HG03159 (cell line): ENCODE measurements around the gene KATNAL1.

Experiments used
- ATAC-seq: cut with Tn5 transposase; IDR thresholded peaks from one replicate; pipeline ENCODE4 v1.9.1; 2021; ENCODE audit warnings: mild to moderate bottlenecking, moderate library complexity; ENCODE audit not compliant: unreplicated experiment

KATNAL1 gene

DNA sequence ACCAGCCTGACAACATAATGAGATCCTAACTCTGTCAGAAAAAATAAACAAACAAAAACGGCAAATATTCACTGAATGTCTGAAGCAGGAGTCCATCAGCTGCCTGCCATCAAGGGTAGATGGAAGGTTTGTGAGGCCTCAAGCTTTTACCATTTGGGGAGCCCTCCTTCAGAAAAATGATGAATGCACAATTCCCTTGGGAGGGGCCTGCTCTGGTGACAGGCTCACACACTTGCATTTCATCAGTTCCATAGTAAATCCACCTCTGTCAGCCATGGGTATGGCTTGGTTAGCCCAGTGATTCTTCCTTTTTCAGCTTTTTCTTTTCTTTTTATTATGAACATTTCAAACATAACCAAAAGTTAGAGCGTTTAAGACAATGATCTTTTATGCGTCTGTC, 26.3 kb upstream of the KATNAL1 start:
- ATAC-seq = no peak

DNA sequence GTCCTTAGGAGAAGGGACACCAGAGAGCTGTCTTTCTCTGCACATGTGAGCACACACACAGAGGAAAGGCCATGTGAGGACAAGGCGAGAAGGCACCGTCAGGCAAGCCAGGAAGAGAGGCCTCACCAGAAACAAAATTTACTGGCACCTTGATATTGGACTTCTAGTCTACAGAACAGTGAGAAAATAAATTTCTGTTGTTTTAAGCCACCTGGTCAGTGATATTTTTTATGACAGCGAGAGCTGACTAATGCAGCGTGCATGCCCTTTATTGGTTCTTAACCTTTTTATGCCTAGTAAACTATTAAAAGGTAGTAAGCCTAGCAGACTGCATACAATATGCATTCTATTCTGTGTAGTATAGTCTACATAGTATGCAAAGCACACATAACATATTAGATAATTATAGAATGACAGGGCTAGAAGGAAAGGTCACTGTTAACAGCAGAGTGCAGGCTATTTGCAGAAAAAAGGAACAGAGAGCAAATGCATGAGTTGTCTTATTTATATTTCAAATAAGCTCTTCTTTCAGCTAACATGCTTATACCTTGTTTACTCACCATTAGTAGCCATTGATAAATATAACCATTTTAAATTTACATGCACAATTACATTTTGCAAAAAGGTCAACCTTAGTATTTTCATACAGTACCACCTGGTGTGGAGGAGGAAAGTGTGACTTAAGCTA, 25.2 kb upstream of the KATNAL1 start:
- no peak for ATAC-seq

DNA sequence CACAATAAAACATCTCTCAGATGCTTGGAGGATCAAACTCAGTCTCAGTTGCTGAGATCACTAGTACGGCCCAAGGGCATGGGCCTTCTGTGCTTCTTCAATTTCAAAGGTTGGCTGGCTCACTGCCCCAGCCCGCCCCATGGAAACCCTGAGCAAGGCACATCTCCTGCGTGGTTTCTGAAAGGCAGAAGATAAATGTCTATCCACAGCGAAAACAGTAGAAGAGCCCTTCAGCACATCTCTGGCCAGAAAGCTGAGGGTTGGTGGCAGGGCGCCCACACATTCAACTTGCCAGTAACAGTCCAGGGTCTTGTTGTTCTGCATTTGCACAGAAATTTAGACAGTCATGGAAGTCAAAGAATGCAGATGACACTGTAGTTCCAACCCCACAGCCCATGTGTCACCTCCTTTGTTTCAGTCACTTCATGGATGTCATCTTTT, 24.0 kb upstream of the KATNAL1 start:
- ATAC-seq = no peak

DNA sequence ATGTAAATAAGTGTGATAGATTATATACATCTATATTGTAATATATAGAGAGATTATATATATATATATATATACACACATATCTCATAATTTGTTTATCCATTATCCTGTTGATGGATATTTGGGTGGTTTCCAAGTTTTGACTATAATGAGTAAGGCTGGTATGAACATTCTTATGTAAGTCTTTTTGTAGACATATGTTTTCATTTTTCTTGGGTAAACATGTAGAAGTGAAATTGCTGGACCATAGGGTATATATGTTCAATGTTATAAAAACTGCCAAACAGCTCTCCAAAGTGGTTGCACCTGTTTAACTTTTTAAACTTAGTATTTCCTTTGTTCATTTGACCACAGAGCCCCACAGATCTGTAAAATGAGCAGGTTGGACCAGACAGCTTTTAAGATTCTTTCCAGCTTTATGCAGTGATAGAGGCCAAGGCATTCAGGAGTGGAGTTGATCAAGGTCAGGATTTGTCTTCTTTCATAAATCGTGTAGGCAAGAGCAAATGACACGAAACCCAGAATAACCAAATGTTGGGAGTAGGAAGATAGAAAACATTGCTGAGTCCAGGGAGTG, 21.7 kb upstream of the KATNAL1 start:
- ATAC-seq = no peak

DNA sequence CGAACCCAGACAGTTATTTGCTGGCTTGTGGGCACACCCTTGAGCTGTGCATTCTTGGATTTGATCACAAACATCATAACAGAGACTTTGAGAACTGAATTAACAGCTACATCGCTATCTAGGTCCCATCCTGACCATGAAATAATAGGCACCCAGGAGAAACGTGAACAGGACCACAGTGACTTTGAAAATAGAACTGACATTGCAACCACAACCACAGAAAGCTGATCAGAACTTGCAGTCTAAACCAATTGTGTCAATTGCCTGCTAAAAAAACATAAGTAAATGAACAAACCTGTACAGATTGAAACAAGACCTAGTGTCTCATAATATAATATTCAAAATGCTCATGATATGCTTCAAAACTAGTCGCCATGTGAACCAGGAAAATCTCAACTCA, 18.3 kb upstream of the KATNAL1 start:
- ATAC-seq = no peak

DNA sequence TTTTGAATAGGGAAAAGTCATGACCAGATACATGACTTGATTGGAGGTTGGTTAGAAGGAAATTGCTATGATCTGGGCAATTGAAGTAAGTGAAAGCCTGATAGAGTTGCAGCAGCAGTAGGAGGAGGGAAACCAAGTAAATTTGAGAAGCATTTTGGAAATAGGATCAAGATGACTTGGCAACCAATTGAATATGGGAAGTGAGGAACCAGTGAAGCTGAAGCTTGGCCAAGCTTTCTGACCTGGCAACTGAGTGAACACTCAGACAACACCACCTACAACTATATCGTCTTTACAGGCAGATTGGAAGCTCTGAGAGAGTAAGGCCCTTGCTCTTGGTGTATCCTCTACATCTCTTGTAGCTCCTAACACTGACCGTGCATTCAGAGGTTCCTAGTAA, 16.2 kb upstream of the KATNAL1 start:
- ATAC-seq = no peak

DNA sequence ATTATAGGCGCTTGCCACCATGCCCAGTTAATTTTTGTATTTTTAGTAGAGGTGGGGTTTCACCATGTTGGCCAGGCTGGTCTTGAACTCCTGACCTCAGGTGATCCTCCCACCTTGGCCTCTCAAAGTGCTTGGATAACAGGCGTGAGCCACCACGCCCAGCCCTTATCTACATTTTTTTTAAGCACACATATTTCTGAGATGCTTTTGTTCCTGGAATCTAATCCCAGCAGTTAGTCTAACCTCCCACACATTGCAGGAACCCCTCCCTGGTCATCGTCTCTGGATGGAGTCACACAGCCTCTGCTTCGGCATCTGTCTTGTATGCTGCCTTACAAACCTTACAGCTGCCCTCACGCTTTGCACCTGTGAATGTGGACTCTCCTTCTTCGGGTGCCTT, 15.1 kb upstream of the KATNAL1 start:
- ATAC-seq = no peak

DNA sequence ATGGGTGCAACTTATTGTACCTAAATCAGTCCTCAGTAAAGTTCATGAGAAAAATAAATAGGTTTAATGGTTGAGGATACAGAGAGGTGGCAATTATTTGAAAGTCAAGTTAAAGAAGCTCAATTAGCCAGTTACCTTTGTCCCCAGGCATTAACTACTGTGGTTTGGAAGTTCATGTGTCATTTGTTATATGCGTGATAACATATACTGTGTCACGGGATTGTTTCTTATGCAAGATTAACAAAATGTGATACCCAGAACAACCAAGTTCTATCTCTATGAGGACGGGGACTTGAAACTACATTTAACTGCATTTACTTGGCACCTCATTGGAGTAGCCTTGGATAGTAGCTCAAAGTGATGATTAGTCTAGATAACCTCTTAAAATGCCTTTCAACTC, 13.9 kb upstream of the KATNAL1 start:
- ATAC-seq = no peak

DNA sequence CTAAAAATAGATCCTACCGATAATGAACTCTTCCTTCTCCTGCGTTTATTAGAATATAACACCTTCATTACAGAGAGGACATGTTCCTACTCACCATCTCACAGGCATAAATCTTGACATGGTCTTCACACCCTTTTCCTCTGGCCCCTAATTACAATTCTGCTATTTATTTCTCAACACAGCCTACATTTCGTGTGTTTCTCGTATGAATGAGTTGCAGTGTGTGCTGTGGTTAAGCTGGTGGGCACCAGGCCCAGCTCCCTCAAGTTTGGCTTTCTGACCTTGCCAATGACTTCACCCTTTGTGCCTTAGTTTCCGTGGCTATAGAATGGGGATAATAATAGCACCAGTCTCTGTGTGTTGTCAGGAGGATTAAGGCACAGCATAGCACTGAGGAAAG, 12.3 kb upstream of the KATNAL1 start:
- no peak for ATAC-seq

DNA sequence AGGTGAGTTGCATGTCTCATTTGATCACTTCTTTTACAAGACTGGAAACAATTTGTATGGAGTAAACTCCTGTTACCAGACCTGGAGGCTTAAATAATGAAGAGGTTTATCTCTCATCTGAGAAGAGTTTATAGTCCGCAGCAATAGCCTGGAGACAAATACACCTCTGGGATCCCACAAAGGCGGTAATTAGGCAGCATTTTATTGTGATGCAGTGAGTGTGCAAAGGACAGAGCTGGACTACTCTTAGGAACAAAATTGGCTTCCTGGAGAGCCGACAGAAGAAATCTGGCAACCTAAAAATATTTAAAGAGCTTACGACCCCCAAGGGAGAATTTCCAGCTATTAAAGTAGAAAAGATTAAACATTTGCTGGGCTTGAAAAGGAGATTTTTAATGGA, 11.8 kb upstream of the KATNAL1 start:
- ATAC-seq = no peak

DNA sequence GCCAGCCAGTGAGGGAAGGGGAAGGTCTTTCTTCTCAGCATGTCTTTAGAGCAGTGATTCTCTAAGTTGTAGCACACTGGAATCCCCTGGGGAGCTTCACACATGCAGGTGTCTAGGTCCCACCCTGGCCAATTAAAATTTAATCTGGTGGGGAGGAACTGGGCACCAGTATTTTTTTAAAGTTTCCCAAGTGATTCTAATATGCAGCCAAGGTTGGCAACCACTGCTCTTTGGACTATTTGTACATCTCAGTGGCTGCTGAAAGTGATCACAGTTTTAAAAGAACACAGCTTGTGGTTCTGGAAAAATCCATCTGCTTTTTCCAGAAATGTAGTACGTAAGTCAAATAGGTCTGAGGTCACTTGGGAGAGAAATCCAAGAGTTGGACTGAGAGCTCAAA, 10.7 kb upstream of the KATNAL1 start:
- ATAC-seq = no peak

DNA sequence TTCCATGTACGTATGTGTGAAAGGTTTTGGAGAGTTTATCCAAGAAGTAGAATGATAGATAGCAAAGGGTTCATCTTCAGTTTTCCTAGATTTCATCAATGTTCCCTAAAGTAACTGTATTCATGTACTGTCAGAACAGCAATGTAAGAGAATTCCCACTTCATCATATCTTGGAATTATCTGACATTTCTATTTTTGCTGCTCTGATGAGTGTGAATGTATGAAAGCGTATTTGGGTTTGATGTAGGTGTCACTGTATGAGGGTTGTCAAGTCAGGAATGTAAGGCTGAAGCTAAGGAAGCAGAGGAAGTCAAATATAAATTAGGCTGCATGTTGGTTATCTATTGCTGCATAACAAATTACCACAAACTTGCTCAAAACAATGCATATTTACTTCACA, 7.2 kb upstream of the KATNAL1 start:
- ATAC-seq = no peak

DNA sequence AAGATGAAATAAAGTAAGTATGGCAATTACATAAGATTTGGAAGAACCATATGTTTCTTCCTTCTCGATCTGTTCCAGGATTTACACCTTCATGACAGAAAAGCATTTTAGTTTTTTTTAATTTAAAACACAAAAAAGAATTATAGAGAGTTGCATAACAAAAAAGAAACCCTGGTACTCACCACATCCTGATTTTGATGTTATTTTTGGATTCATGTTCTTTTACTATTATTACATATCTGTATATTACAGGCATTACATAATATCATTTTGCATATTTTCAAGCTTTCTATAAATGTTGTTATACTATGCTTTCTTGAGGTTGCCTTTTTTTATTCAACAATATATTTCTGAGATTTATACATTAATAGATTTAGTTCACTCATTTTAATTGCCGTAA, 6.7 kb upstream of the KATNAL1 start:
- ATAC-seq = no peak

DNA sequence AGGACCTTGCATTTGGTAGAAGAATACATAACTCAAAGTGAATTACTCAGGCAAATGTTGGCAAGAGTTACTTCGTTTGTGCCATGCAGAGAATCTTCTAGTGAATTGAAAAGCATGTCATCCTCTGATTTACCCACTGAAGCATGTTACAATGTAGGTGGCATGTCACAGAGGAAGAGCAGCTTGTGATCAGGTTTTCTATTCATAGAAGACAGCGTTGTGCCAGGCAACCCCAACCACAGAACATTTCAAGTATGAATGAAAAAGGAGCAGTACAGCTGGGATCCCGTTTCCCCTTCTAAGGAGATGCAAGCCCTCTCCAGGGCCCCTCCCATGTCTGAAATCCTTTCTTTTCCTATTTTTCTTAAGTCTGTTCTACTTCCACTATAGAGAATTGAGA, 6.0 kb upstream of the KATNAL1 start:
- ATAC-seq = no peak

DNA sequence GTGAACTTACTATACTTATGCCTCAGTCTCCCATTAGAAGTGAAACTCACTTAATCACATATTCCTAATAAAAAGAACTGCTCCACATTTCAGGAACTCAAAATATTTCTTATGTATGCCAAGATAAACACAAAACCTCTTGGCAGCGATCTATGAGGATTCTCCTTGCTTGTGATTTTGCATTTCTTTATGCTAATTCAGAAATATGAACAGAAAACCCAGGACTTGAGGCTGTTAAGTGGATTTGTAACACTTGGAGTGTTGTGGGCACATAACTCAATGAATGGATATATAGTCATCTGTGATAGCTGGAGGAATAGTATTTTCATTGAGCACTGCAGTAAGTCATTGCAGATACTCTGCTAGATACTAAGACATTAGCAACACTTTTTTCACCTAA, 5.6 kb upstream of the KATNAL1 start:
- ATAC-seq = no peak

DNA sequence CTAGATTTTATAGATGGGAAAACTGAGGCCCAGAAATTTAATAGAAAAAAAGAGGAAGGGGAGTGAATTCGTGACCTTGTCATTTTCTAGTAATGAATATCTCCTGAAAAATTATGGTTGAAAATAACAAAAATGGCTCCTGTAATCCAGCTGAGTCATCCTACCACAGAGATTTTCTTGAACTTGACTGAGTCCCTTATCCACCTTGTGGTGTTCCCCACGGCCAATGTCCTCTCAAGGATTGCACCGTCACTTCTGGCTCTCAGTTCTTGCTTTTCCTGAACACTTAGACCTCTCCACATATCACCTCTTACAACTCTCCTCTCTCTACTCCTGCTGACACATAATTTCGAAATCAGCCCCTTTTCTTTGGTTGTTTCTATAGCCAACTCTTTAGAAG, 1.2 kb upstream of the KATNAL1 start:
- ATAC-seq = no peak

DNA sequence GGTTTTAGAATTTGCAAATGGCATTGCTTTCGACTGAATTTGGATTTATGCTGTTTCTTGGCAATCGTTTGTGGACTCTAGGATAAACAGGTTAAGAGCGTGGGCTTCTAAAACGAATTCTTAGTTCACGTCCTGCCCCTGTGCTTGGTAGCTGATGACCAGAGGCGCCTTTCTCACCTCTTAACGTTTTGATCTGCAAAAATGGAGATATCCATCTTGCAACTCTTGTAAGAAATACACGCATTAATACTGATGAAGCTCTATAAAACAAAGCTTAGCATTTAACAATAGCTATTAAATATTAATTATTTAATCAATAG, 580 bp upstream of the KATNAL1 start:
- ATAC-seq = no peak

DNA sequence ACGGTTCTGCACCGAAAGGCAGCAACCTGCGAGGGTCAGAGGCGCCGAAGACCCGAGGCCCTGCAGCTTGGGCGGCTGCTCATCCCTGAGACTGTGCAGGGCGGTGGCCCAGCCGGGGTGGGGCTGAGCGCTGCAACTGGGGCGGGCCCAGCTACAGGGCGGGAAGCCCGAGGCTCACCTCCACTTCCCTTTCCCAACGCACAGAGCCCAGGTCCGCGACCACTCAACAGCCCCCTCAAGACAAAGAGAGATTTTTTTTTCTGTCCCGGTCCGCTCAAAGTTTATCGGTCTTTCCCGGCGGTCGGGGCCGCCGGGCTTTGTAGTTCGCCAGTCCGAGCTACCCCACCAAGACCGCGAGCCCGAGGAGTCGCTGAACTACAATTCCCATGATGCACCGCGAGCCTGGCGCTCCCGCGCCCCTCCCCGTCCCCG, 573 bp downstream of the KATNAL1 start:
- peak; percentile 91 for ATAC-seq

DNA sequence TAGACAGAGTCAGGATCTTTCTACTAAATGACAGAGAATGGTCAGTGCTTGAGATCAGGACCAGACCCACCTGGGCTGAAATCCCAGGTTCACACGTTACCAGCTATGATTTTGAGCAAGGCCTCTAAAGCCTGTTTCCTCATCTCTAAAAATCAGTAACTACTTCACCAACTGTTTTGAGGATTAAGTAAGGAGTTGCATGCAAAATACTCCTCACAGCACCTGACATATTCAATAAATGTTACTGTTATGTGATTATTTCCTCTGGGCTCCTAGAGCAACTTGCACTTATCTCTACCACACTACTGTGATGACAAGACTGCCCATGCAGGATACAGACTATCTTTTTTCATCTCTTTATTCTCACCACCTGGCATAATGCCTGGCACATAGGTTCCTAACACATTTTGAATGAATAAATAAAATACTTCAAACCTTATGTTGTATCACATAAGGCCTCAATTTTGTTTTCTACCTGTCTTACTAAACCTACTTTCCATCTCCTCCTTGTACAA, 1.8 kb downstream of the KATNAL1 start:
- no peak for ATAC-seq

DNA sequence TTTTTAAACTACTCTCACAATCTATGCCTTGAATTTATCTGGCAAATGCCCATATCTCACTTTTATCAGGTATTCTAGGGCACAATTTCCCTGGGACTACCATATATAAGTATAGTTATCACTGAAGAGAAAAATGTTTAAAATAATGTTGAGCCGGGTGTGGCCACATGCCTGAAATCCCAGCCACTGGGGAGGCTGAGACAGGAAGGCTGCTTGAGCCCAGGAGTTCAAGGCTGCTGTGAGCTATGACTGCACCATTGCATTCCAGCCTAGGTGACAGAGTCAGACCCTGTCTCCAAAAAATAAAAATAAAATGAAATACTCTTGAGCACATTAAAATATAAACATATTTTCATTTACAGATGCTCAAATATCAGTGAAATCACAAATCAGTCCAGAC, 4.1 kb downstream of the KATNAL1 start:
- ATAC-seq = no peak

DNA sequence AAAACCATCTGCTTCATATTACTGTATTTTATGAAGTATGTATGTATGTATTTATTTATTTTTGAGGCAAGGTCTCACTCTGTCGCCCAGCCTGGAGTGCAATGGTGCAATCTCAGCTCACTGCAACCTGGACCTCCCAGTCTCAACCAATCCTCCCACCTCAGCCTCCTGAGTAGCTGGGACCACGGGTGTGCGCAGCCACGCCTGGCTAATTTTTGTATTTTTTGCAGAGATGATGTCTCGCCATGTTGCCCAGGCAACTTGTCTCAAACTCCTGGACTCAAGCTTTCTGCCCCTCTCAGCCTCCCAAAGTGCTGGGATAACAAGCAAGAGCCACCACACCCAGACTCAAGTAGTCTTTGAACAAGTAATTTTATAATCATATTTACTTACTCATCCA, 5.5 kb downstream of the KATNAL1 start:
- no peak for ATAC-seq

DNA sequence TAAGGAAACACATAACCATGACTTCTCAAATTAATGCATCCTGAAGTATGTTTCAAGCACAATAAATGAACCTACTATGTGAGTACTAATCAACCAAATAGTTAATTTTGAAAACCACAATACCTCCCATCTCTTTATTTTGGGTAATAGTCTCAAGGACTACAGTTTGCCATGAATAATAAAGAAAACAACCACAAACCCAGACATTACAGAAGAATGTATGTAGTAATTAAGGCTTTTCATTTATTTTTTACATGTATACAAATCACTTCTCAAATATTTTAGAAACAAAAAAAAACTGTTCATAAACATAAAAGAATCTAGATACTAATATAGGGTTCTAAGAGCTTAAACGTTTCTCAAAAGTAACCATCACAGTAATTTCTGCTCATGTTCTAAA, 6.8 kb downstream of the KATNAL1 start:
- no peak for ATAC-seq

DNA sequence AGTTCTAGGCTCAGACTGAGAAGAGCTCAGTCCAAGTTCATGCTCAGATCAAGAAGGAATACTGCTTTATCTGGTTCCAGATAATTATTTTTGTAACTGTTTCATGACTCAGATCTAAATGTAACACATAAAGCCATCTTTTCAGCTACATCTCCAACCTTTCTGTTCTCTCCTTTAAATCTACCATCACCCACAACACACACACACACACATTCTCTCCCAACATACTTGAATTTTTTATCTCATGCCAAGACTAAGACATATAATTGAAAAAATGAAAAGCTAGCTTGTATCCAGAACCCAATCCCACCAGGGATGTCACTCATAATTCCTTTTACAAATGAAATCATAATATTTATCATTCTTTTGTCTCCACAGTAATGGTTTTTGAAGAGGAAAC, 7.6 kb downstream of the KATNAL1 start:
- ATAC-seq = no peak
